KMS-11 (cell line): ENCODE data around the gene CACNA2D3.

ENCODE experiments used
- H2AFZ ChIP-seq: fragments of 200-600 bp; sonication (generic); 2 replicates; pipeline ENCODE4 v1.6.1; 2016; ENCODE audit warnings: antibody characterized with exemption, mixed run types, low read depth
- H3K27ac ChIP-seq: fragments of 200-600 bp; sonication (generic); 2 replicates; pipeline ENCODE4 v1.6.1; 2016; ENCODE audit warnings: mild to moderate bottlenecking, mixed run types
- H3K27me3 ChIP-seq: fragments of 200-600 bp; sonication (generic); 2 replicates; pipeline ENCODE4 v1.6.1; 2017; ENCODE audit warnings: mild to moderate bottlenecking, low read depth, mixed run types, moderate library complexity; ENCODE audit not compliant: insufficient read depth
- H3K36me3 ChIP-seq: fragments of 200-600 bp; sonication (generic); 2 replicates; pipeline ENCODE4 v1.6.1; 2017; ENCODE audit warnings: mild to moderate bottlenecking, mixed run types; ENCODE audit not compliant: insufficient read depth
- H3K4me1 ChIP-seq: fragments of 200-600 bp; sonication (generic); 2 replicates; pipeline ENCODE4 v1.6.1; 2016; ENCODE audit warnings: mild to moderate bottlenecking, low read depth, mixed run types; ENCODE audit not compliant: poor library complexity, severe bottlenecking
- H3K4me2 ChIP-seq: fragments of 200-600 bp; sonication (generic); 2 replicates; pipeline ENCODE4 v1.7.0; 2016; ENCODE audit warnings: mild to moderate bottlenecking, mixed run types
- H3K4me3 ChIP-seq: fragments of 200-600 bp; sonication (generic); IDR thresholded peaks from 2 replicates; pipeline ENCODE4 v1.6.1; 2017; ENCODE audit warnings: low read depth, low read length, mixed read lengths; ENCODE audit not compliant: insufficient read depth
- H3K79me2 ChIP-seq: fragments of 200-600 bp; sonication (generic); 2 replicates; pipeline ENCODE4 v1.6.1; 2016; ENCODE audit warnings: low read depth, mixed run types; ENCODE audit not compliant: insufficient read depth
- H3K9ac ChIP-seq: fragments of 200-600 bp; sonication (generic); 2 replicates; pipeline ENCODE4 v1.6.1; 2016; ENCODE audit warnings: mild to moderate bottlenecking, mixed run types
- H4K20me1 ChIP-seq: fragments of 200-600 bp; sonication (generic); 2 replicates; pipeline ENCODE4 v1.6.1; 2016; ENCODE audit warnings: mild to moderate bottlenecking, mixed run types; ENCODE audit not compliant: insufficient read depth
- TF ChIP-seq, protein P1 (sequence below): fragments of 200-600 bp; sonication (generic); conservative IDR thresholded peaks from 2 replicates; pipeline ENCODE4 v1.6.1; 2017; ENCODE audit warnings: low read depth, mild to moderate bottlenecking, antibody characterized with exemption, low read length, moderate library complexity, mixed read lengths

Gene CACNA2D3

DNA sequence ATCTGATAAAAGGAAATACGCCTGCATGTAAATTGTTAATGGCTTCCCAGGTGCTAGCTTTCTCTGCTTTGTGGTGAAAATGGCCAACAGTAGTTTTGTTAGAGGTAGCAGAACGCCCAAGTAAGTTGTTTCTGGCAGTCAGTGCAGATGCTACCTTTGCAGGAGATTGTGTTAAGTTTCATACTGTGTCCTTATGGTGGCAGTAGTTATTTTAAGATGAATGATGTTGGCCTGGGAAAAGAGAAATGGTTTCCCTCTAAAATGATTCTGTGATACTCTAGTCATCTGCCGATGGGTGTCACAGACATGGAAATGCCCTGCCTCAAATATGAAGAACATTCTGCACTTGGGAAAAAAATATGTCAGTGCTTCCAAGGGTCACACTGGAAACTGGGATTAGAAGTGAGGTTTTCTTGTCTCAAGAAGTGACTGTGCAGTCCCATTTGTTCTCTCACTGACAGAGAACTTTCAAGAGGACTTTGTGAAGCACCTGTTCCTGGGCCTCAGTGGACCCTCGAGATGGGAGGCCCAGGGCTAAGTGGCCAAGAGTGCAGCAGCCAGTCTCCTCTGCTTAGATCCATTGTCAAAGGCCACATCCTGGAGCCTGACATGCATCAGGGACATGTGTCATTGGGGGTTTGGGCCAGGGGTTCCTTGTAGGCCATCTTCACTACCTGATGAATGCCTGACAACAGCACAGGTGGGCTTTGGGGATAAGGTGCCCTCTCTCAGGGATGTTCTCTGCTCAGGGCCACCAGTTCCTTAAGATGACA lies 393.3 kb downstream of the CACNA2D3 start:
- Histone ChIP-seq H3K79me2 (no peaks in the 10 kb centered on the region), H3K4me1 (no peaks in the 10 kb centered on the region), H3K27me3 (no peaks in the 10 kb centered on the region), H2AFZ (no peak overlapping the region), H3K27ac (no peak overlapping the region), H3K4me2 (no peak overlapping the region), H4K20me1 (no peaks in the 10 kb centered on the region), H3K36me3 (no peaks in the 10 kb centered on the region), H3K4me3 (no peak overlapping the region), H3K9ac (no peak overlapping the region)
- TF ChIP-seq, protein P1, sequence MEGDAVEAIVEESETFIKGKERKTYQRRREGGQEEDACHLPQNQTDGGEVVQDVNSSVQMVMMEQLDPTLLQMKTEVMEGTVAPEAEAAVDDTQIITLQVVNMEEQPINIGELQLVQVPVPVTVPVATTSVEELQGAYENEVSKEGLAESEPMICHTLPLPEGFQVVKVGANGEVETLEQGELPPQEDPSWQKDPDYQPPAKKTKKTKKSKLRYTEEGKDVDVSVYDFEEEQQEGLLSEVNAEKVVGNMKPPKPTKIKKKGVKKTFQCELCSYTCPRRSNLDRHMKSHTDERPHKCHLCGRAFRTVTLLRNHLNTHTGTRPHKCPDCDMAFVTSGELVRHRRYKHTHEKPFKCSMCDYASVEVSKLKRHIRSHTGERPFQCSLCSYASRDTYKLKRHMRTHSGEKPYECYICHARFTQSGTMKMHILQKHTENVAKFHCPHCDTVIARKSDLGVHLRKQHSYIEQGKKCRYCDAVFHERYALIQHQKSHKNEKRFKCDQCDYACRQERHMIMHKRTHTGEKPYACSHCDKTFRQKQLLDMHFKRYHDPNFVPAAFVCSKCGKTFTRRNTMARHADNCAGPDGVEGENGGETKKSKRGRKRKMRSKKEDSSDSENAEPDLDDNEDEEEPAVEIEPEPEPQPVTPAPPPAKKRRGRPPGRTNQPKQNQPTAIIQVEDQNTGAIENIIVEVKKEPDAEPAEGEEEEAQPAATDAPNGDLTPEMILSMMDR: no peak

DNA sequence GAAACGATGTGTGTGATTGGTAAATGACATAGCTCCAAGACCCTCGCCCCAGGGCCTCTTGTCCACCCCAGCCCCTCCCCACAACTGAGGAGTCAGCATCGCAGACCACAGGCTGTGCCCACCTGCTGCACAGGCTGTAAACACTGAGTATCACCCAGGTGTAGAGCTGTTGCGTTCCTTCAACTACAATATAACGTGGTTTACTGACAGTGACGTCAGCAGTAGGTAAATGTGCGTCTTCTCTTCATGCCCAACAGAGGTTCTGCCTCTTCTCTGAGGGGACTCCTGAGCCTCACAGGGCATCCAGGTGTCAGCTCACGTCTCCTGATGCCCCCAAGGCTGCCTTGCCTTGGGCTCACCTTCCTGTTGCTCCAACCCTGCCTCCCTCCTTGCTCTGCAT lies 395.1 kb downstream of the CACNA2D3 start:
- Histone ChIP-seq H3K27ac (no peak overlapping the region), H3K4me3 (no peak overlapping the region), H3K27me3 (no peaks in the 10 kb centered on the region), H3K4me1 (no peaks in the 10 kb centered on the region), H3K36me3 (no peaks in the 10 kb centered on the region), H3K9ac (no peak overlapping the region), H2AFZ (no peak overlapping the region), H3K4me2 (no peak overlapping the region), H3K79me2 (no peaks in the 10 kb centered on the region), H4K20me1 (no peaks in the 10 kb centered on the region)
- TF ChIP-seq, protein P1: no peak

DNA sequence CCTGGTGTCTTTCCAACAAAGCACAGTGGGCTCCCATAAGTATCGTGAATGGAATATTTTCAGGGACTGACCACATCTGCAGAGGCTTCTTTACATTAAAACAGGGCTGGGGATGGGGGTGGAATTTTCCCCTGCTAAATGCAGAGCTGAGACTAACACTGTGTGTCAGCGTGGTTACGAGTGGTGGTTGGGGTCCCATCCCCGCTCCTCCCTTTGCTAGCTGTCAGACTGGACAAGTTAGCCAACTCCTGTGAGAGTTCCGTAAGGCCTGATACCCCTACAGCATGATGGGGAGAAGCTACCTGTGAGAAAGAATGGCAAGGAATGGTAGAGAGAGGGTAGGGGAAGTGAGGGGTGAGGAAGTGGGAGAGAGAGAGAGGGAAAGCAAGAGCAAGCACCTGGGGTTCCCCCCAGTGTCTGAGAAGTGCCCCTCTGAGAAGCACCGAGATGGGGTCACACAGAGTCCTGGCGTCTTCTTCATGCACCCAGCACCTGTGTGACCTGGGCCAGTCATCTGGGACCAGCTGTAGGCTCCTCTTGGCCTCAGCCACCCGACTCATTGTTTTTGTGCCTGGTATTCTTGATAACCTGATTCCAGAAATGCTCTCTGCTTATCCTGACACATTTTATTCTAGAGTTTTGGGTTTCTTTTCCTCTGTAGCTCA lies 395.8 kb downstream of the CACNA2D3 start:
- no peak overlapping the region for H3K9ac ChIP-seq
- no peaks in the 10 kb centered on the region for H3K27me3 ChIP-seq
- TF ChIP-seq, protein P1: no peak
- H3K4me1 ChIP-seq: no peaks in the 10 kb centered on the region
- H2AFZ ChIP-seq: no peak overlapping the region
- no peaks in the 10 kb centered on the region for H3K79me2 ChIP-seq
- no peak overlapping the region for H3K27ac ChIP-seq
- H3K4me3 ChIP-seq: no peak overlapping the region
- H3K4me2 ChIP-seq: no peak overlapping the region
- H4K20me1 ChIP-seq: no peaks in the 10 kb centered on the region
- H3K36me3 ChIP-seq: no peaks in the 10 kb centered on the region

DNA sequence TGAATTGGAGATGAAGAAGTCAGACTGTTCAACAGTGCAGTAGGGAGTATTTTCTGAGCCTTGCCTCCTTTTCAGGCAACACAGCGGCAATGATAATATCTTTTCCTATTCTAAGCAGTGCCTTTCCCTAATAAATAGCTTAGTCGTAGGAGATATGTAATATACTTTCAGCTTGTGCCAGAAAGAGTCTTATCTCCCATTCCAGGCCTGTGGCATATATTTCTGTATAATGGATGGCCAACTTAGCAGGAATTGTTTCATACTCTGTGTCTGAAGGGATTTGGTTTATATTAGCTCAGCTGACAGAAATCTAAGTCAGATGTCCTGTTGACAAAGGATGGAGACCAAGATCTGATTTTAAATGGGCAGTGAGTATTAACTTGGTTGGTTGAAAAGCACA lies 397.1 kb downstream of the CACNA2D3 start:
- no peaks in the 10 kb centered on the region for H3K36me3 ChIP-seq
- H2AFZ ChIP-seq: no peak overlapping the region
- H3K4me1 ChIP-seq: no peaks in the 10 kb centered on the region
- no peak overlapping the region for H3K4me3 ChIP-seq
- no peak overlapping the region for H3K4me2 ChIP-seq
- TF ChIP-seq, protein P1: no peak
- no peaks in the 10 kb centered on the region for H4K20me1 ChIP-seq
- H3K27me3 ChIP-seq: no peaks in the 10 kb centered on the region
- H3K9ac ChIP-seq: no peak overlapping the region
- no peaks in the 10 kb centered on the region for H3K79me2 ChIP-seq
- H3K27ac ChIP-seq: no peak overlapping the region
